SK-N-SH (cell line): ENCODE data around the gene DYNLT2B. TPM values are rescaled to one million over a fixed set of nuclear protein-coding genes. Genes with fewer than 3 reads are reported as not detected.

Experiments
- CTCF ChIA-PET: fragments of 300-600, 350-600 bp; formaldehyde crosslinking; extraction: SDS; loops from one replicate; lab custom pipeline; 2021; lab: Yijun Ruan, JAX
- POLR2A ChIA-PET: fragments of 350-600 bp; sonication (Branson Sonifier 250); formaldehyde crosslinking; extraction: SDS; loops from one replicate; lab custom pipeline; 2020; ENCODE audit warnings: antibody characterized with exemption, inconsistent platforms; lab: Yijun Ruan, JAX
- DNase-seq: peaks from one replicate; pipeline ENCODE4 v3.0.0; 2012
- H2AFZ ChIP-seq: fragments of 200-600 bp; sonication (generic); 2 replicates; pipeline ENCODE4 v1.8.1; 2016; ENCODE audit warnings: antibody characterized with exemption, mild to moderate bottlenecking, low read depth
- H3F3A ChIP-seq: fragments of 200-600 bp; sonication (generic); replicated peaks from 2 replicates; pipeline ENCODE3; 2016; ENCODE audit warnings: antibody characterized with exemption, mild to moderate bottlenecking; ENCODE audit not compliant: insufficient read depth
- H3K27ac ChIP-seq, 2 experiments: fragments of 200-500 bp in 1 of 2; fragments of 200-600 bp in 1 of 2; sonication (Bioruptor generic) in 1 of 2; sonication (generic), shearing (Covaris generic) in 1 of 2; 2 replicates each; pipeline versions ENCODE4 v1.5.1 to v1.6.1; 2014 to 2016; ENCODE audit warnings: low read depth in 2 of 2, inconsistent platforms in 1 of 2, low read length in 1 of 2, mild to moderate bottlenecking in 1 of 2, mixed read lengths in 1 of 2
- H3K27me3 ChIP-seq: fragments of 200-600 bp; sonication (generic), shearing (Covaris generic); 2 replicates; pipeline ENCODE4 v1.6.1; 2016; ENCODE audit warnings: mixed run types; ENCODE audit not compliant: insufficient read depth
- H3K36me3 ChIP-seq, 2 experiments: fragments of 200-500 bp in 1 of 2; fragments of 200-600 bp in 1 of 2; sonication (Bioruptor generic) in 1 of 2; sonication (generic) in 1 of 2; replicated peaks in 1 of 2; 2 replicates each; pipeline versions ENCODE3 to v1.5.1; 2014 to 2016; ENCODE audit warnings: low read length in 1 of 2, mild to moderate bottlenecking in 1 of 2; ENCODE audit not compliant: insufficient read depth in 2 of 2, control insufficient read depth in 1 of 2
- H3K4me1 ChIP-seq, 2 experiments: fragments of 200-500 bp in 1 of 2; fragments of 200-600 bp in 1 of 2; sonication (Bioruptor generic) in 1 of 2; sonication (generic), shearing (Covaris generic) in 1 of 2; 2 replicates each; pipeline versions ENCODE4 v1.5.1 to v1.6.1; 2014 to 2016; ENCODE audit warnings: low read depth in 1 of 2, low read length in 1 of 2, mixed run types in 1 of 2; ENCODE audit not compliant: insufficient read depth in 2 of 2, control insufficient read depth in 1 of 2
- H3K4me2 ChIP-seq: fragments of 200-600 bp; sonication (generic), shearing (Covaris generic); 2 replicates; pipeline ENCODE4 v1.6.1; 2017; ENCODE audit warnings: mixed run types
- H3K4me3 ChIP-seq, 2 experiments: fragments of 200-500 bp in 1 of 2; fragments of 200-600 bp in 1 of 2; sonication (Bioruptor generic) in 1 of 2; sonication (generic), shearing (Covaris generic) in 1 of 2; 2 replicates each; pipeline versions ENCODE4 v1.5.1 to v1.8.1; 2014 to 2016; ENCODE audit warnings: low read depth in 2 of 2, inconsistent platforms in 1 of 2, low read length in 1 of 2, mild to moderate bottlenecking in 1 of 2, mixed read lengths in 1 of 2, moderate library complexity in 1 of 2
- H3K79me2 ChIP-seq: fragments of 200-600 bp; sonication (generic); 2 replicates; pipeline ENCODE4 v1.8.1; 2017; ENCODE audit warnings: mild to moderate bottlenecking; ENCODE audit not compliant: insufficient read depth
- H3K9ac ChIP-seq: fragments of 200-600 bp; sonication (generic); 2 replicates; pipeline ENCODE4 v1.6.1; 2017; ENCODE audit warnings: mixed run types
- H3K9me2 ChIP-seq: fragments of 200-600 bp; sonication (generic); 2 replicates; pipeline ENCODE4 v1.6.1; 2017; ENCODE audit warnings: mixed run types
- H3K9me3 ChIP-seq: fragments of 200-600 bp; sonication (generic); 2 replicates; pipeline ENCODE4 v1.6.1; 2017; ENCODE audit warnings: mixed run types, mild to moderate bottlenecking, moderate library complexity
- H4K20me1 ChIP-seq: fragments of 200-600 bp; sonication (generic); 2 replicates; pipeline ENCODE4 v1.6.1; 2017; ENCODE audit warnings: mild to moderate bottlenecking, mixed run types; ENCODE audit not compliant: insufficient read depth
- CHD2 ChIP-seq: fragments of 150-350 bp; IDR thresholded peaks from 2 replicates; pipeline ENCODE4 v1.6.1; 2018; ENCODE audit warnings: low read length; ENCODE audit not compliant: partially characterized antibody
- ELF1 ChIP-seq: IDR thresholded peaks from 2 replicates; pipeline ENCODE4 v1.4.0; 2012
- FOXM1 ChIP-seq: IDR thresholded peaks from 2 replicates; pipeline ENCODE4 v1.4.0; 2012; ENCODE audit warnings: low read depth, mild to moderate bottlenecking
- GABPA ChIP-seq: IDR thresholded peaks from 2 replicates; pipeline ENCODE4 v1.4.0; 2012; ENCODE audit warnings: low read depth, mild to moderate bottlenecking
- GATA2 ChIP-seq: sonication (generic); formaldehyde crosslinking; IDR thresholded peaks from 2 replicates; pipeline ENCODE4 v1.5.0; 2020; ENCODE audit warnings: mild to moderate bottlenecking, missing genetic modification reagents
- NFIC ChIP-seq: IDR thresholded peaks from 2 replicates; pipeline ENCODE4 v1.4.0; 2012; ENCODE audit warnings: borderline replicate concordance
- NRF1 ChIP-seq: IDR thresholded peaks from 2 replicates; pipeline ENCODE4 v1.6.1; 2012; ENCODE audit warnings: low read depth, mild to moderate bottlenecking, low read length
- POLR2AphosphoS5 ChIP-seq: IDR thresholded peaks from 2 replicates; pipeline ENCODE4 v1.6.1; 2012; ENCODE audit warnings: low read depth, low read length
- RXRA ChIP-seq: IDR thresholded peaks from 2 replicates; pipeline ENCODE4 v1.4.0; 2012; ENCODE audit warnings: low read depth, mild to moderate bottlenecking, borderline replicate concordance
- SMC3 ChIP-seq: IDR thresholded peaks from 2 replicates; pipeline ENCODE4 v1.6.1; 2012; ENCODE audit warnings: low read depth, low read length, improper control_type of control experiment
- TCF12 ChIP-seq: IDR thresholded peaks from 2 replicates; pipeline ENCODE4 v1.4.0; 2012
- TEAD4 ChIP-seq: IDR thresholded peaks from 2 replicates; pipeline ENCODE4 v1.4.0; 2012; ENCODE audit warnings: mild to moderate bottlenecking, borderline replicate concordance; ENCODE audit not compliant: insufficient read depth
- YY1 ChIP-seq: IDR thresholded peaks from 2 replicates; pipeline ENCODE4 v1.4.0; 2012; ENCODE audit warnings: low read depth, mild to moderate bottlenecking
- ZBTB33 ChIP-seq: IDR thresholded peaks from 2 replicates; pipeline ENCODE4 v1.4.0; 2012; ENCODE audit warnings: low read depth, borderline replicate concordance
- WGBS: methylation state at CpG from one replicate; pipeline ENCODE4 v1.1.6; 2017; ENCODE audit warnings: low lambda C conversion rate; 5-methylcytosine and 5-hydroxymethylcytosine counted together
- polyA plus RNA-seq, 3 experiments: library from polyadenylated mRNA; depleted of rRNA; stranded (reverse); fragments of >200 nt; gene quantifications; 2 replicates each; pipeline ENCODE4 v1.2.3, GENCODE V29; 2012
- TF ChIP-seq, protein P1 (sequence below): IDR thresholded peaks from 2 replicates; pipeline ENCODE4; 2012
- TF ChIP-seq, protein P2 (sequence below): fragments of 150-350 bp; IDR thresholded peaks from 2 replicates; pipeline ENCODE4 v1.6.1; 2016; ENCODE audit warnings: mild to moderate bottlenecking, low read depth, low read length
- TF ChIP-seq, protein P3 (sequence below): IDR thresholded peaks from 2 replicates; pipeline ENCODE4 v1.6.1; 2012; ENCODE audit warnings: mild to moderate bottlenecking, low read depth, low read length, moderate library complexity
- TF ChIP-seq, protein P4 (sequence below): fragments of 200-600 bp; sonication (generic); IDR thresholded peaks from 2 replicates; pipeline ENCODE4 v1.6.1; 2017; ENCODE audit warnings: antibody characterized with exemption, mild to moderate bottlenecking, moderate library complexity

DYNLT2B gene
- polyA plus RNA-seq, 1 of the 3 experiments (the other 2 are of a cell fraction), result 31.7 TPM

DNA sequence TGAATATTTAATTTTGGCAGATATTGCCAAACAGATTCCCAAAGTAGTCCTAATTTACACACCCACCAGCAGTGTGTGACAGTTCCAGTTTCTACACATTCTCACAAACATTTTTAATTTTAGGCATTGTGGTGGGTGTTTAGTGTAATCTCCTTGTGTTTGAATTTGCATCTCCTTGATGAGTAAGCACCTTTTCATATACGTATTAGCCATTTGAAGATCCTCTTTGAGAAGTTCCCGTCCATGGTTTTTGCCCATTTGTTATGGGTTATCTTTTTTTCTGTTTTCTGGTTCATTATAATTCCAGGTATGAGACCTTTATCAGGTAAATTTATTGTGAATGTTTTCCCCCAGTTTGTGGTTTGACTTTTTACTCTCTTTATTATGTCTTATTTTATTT lies 22.4 kb upstream of the DYNLT2B start:
- no peaks in the 10 kb centered on the region for H3K9me3 ChIP-seq
- WGBS, result 94% methylated on average over 2 of the region's 2 CpGs
- no peaks in the 10 kb centered on the region for H3K4me1 ChIP-seq
- CTCF ChIA-PET, result no interaction called here
- no peak overlapping the region for H3K9ac ChIP-seq
- H3K4me3 ChIP-seq, result no peak overlapping the region
- H3K27me3 ChIP-seq, result no peaks in the 10 kb centered on the region
- no peaks in the 10 kb centered on the region for H3K9me2 ChIP-seq
- no peak for TF ChIP-seq GABPA
- TF ChIP-seq GATA2, result no peak
- no peak for TF ChIP-seq RXRA
- no peak for TF ChIP-seq ELF1
- TF ChIP-seq CHD2, result no peak
- TF ChIP-seq, protein P1, sequence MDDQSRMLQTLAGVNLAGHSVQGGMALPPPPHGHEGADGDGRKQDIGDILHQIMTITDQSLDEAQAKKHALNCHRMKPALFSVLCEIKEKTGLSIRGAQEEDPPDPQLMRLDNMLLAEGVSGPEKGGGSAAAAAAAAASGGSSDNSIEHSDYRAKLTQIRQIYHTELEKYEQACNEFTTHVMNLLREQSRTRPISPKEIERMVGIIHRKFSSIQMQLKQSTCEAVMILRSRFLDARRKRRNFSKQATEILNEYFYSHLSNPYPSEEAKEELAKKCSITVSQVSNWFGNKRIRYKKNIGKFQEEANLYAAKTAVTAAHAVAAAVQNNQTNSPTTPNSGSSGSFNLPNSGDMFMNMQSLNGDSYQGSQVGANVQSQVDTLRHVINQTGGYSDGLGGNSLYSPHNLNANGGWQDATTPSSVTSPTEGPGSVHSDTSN, result no peak
- TF ChIP-seq, protein P2, sequence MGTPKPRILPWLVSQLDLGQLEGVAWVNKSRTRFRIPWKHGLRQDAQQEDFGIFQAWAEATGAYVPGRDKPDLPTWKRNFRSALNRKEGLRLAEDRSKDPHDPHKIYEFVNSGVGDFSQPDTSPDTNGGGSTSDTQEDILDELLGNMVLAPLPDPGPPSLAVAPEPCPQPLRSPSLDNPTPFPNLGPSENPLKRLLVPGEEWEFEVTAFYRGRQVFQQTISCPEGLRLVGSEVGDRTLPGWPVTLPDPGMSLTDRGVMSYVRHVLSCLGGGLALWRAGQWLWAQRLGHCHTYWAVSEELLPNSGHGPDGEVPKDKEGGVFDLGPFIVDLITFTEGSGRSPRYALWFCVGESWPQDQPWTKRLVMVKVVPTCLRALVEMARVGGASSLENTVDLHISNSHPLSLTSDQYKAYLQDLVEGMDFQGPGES, result no peak
- no peak for TF ChIP-seq SMC3
- no peak for TF ChIP-seq ZBTB33
- TF ChIP-seq TEAD4, result no peak
- TF ChIP-seq NRF1, result no peak
- TF ChIP-seq TCF12, result no peak
- no peak for TF ChIP-seq POLR2AphosphoS5
- TF ChIP-seq, protein P3, sequence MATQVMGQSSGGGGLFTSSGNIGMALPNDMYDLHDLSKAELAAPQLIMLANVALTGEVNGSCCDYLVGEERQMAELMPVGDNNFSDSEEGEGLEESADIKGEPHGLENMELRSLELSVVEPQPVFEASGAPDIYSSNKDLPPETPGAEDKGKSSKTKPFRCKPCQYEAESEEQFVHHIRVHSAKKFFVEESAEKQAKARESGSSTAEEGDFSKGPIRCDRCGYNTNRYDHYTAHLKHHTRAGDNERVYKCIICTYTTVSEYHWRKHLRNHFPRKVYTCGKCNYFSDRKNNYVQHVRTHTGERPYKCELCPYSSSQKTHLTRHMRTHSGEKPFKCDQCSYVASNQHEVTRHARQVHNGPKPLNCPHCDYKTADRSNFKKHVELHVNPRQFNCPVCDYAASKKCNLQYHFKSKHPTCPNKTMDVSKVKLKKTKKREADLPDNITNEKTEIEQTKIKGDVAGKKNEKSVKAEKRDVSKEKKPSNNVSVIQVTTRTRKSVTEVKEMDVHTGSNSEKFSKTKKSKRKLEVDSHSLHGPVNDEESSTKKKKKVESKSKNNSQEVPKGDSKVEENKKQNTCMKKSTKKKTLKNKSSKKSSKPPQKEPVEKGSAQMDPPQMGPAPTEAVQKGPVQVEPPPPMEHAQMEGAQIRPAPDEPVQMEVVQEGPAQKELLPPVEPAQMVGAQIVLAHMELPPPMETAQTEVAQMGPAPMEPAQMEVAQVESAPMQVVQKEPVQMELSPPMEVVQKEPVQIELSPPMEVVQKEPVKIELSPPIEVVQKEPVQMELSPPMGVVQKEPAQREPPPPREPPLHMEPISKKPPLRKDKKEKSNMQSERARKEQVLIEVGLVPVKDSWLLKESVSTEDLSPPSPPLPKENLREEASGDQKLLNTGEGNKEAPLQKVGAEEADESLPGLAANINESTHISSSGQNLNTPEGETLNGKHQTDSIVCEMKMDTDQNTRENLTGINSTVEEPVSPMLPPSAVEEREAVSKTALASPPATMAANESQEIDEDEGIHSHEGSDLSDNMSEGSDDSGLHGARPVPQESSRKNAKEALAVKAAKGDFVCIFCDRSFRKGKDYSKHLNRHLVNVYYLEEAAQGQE, result no peak
- TF ChIP-seq NFIC, result no peak
- TF ChIP-seq, protein P4, sequence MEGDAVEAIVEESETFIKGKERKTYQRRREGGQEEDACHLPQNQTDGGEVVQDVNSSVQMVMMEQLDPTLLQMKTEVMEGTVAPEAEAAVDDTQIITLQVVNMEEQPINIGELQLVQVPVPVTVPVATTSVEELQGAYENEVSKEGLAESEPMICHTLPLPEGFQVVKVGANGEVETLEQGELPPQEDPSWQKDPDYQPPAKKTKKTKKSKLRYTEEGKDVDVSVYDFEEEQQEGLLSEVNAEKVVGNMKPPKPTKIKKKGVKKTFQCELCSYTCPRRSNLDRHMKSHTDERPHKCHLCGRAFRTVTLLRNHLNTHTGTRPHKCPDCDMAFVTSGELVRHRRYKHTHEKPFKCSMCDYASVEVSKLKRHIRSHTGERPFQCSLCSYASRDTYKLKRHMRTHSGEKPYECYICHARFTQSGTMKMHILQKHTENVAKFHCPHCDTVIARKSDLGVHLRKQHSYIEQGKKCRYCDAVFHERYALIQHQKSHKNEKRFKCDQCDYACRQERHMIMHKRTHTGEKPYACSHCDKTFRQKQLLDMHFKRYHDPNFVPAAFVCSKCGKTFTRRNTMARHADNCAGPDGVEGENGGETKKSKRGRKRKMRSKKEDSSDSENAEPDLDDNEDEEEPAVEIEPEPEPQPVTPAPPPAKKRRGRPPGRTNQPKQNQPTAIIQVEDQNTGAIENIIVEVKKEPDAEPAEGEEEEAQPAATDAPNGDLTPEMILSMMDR, result no peak
- TF ChIP-seq YY1, result no peak
- no peak for TF ChIP-seq FOXM1
- no peak overlapping the region for H3K27ac ChIP-seq
- no peak overlapping the region for H2AFZ ChIP-seq
- DNase-seq, result no peak
- no peaks in the 10 kb centered on the region for H4K20me1 ChIP-seq
- no peaks in the 10 kb centered on the region for H3K36me3 ChIP-seq
- no peaks in the 10 kb centered on the region for H3F3A ChIP-seq
- H3K4me2 ChIP-seq, result no peak overlapping the region
- H3K79me2 ChIP-seq, result no peaks in the 10 kb centered on the region
- POLR2A ChIA-PET, result no interaction called here
